NCI-H2107 (cell line): Measurements from ENCODE around the gene ACOXL.

Experiments
- DNase-seq: peaks from one replicate; lab custom pipeline; 2025; lab: John Stamatoyannopoulos, UW

The ACOXL gene

DNA sequence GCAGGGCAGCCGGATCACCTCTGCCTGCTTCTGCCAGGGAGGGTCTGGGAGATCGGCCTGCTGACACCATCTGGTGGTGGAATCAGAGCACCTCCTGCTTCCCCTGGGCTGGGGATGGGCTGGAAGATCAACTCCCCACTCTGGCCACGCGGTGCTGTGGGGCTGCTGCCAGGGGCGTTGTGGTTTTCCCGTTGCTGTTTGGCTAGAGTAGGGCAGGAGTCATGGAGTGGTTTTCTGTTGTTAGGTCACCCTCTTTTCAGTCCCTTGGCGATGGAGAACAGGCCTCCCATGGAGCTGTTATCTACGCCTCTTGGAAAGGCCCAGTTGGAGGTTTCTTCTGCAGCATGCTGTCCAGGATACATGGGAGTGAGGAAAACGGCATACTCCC is 403.5 kb downstream of the ACOXL start:
- DNase-seq = no peak

GRCh38 chr2:111138839-111139238 is 406.5 kb downstream of the ACOXL start:
- DNase-seq = no peak

GRCh38 chr2:111139637-111140317 is 407.4 kb downstream of the ACOXL start:
- no peak for DNase-seq

DNA sequence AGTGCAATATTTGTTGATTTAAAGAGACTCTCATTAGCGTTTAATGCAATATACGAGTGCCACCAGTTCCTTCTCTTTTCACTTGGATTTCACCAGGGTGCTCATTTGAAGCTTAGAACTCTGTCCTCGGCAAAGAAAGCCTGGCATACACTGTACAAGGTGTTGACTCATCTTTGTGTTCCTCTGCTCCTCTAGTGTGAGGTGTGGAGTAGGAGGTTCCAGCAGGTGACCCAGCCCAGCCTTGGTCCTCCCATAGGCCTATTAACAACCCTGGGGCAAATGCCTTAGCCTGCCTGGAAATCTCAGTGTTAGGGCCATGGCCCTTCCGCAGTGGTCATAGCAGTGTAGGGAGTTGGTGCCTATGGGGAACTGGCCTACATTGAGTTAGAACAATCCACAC is 408.4 kb downstream of the ACOXL start:
- DNase-seq = no peak

- DNase-seq = no peak
These were observed 409.7 kb downstream of the ACOXL start for GRCh38 chr2:111142101-111142500.

DNA sequence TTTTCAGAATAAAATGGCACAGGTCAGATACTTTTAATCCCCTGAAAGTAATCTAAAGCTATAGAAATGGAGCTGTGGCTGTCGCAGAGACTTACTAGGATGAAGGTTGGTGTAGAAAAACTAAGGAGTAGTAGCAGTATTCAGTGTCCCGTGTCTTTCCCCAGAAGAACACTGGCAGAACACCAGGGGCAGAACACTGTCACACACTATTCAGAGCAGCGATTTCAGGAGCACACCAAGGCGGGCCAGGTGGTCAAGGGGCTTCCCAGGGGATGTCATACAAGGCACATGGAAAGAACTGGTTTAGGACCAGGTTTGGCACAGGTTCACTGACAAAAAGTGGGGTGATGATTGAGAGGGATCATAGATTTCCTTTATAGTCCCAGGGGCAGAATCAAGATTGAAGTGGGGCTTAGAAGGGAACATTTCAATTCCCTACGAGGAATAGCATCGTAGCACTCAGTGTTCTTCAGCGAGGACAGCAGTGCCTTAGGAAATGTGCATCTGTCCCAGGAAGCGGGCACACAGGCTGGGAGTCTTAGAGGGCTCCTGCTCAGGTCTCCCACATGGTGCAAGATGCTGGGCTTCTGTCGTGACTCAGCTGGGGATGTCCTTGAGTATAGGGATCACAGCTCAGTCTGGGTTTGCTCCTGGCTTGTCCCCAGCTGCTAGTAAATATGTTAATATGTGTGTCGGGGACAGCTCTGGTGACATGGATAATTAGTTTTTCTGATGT is 410.9 kb downstream of the ACOXL start:
- DNase-seq = no peak

DNA sequence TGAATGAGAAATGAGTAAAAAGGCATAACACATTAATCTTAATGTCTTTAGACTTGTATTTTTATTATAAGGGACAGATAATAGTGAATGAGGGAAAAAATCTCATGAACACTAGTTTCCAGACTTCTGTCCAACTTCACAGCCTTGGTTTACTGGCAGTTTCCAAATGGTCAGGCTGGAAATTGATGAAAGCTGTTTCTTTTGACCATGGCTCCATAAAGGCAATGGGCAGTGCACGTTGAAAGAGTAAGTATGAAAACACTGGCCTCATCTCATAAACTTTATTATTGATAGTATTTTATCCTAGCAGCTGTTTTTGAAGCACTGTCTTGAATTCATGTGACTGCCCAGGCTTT is 411.4 kb downstream of the ACOXL start:
- no peak for DNase-seq

DNA sequence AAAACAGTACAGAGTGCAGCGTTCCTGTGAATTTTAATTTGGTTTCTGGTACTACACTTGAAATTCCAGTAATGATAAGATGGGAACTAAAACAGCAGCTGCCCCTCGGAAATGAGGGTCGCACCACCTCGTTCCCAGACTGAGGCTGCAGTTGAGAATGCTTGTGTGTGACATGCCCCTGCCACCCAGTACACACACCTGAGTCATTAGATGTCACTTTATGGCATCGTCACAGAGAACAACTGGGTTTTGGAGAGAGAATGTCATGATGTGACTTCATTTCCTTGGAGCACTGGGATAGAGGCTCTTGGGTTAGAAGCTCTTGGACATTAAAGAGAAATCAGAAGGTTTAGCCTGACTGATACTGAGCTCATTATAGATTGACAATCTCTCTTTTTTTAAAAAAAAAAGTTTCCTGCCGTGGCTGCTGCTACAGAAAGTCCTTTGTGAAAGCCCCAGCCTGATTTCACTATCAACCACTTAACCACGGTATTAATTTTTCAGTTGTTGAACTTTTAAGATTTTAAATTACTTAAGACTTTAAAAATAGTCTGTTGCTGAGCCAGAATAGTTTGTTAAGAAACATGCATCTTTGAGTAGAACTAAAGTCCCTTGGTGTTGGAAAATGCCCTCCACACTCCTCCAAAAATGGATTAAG is 412.9 kb downstream of the ACOXL start:
- no peak for DNase-seq

GRCh38 chr2:111145951-111146350 is 413.6 kb downstream of the ACOXL start:
- DNase-seq = no peak

- no peak for DNase-seq
These were observed 416.0 kb downstream of the ACOXL start for GRCh38 chr2:111148225-111148873.

GRCh38 chr2:111148925-111149324 is 416.6 kb downstream of the ACOXL start:
- DNase-seq = no peak

DNA sequence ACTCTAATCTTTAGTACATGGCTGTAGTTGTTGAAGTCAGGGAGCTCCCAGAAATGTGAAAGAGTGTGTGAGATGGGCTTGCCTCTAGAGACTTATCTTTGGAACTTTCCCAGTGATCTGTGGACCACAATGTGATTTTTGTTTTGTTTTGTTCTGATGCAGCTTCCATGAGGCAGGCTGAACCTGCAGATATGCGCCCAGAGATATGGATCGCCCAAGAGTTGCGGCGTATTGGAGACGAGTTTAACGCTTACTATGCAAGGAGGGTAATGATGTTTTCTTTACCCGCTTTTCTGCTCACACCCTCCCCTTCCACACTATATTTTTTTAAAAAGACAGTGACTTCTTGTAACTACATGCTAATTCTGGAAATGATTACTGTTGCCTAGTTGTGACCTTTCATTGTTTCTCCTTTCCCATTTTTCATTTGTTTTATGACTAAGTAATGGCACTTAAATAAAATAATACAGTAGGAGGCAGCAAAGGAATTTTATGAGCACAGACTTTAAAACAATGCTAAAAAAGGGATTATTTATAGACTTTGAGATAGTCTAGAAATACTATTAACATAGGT is 417.6 kb downstream of the ACOXL start:
- no peak for DNase-seq

DNA sequence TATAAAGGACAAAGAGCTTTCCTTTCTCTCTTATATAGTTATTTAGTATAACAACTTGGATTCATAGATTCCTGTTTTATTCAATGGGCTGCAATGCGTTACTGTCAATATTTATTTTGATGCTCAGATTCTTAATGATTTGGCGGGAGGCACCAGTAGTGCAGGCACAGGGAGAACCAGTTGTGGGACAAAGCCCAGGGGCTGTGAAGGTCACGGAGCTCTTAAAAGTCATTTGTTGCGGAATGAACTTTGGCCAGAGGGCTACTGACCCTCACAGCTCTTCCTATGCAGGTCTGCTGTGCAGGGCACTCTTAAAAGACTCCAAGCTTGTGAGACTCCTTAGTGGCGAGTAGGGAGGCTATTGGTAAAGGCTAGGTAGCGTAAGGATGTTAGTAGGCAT is 422.4 kb downstream of the ACOXL start:
- DNase-seq = no peak

DNA sequence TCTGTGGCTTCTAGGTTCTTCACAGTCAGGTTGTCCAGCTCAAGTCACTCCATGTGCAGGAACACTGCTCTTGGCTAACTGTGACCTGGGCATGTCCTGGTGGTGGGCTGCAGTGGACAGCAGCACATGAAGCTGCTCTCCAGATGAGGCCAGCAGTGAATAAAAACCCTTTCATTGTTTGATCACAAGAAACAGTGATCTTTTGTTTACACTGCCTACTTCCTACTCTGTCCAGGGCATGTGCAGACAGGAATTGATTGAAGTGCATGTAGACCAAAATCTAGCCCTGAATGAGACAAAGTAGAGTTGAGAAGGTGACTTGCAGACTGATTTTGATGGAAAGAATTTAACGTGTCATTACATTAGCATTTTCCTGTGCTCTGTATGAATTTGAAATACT is 423.2 kb downstream of the ACOXL start:
- no peak for DNase-seq

- DNase-seq = no peak
These were observed 424.2 kb downstream of the ACOXL start for GRCh38 chr2:111156529-111156928.

GRCh38 chr2:111157071-111157661 is 424.8 kb downstream of the ACOXL start:
- DNase-seq = no peak

GRCh38 chr2:111157798-111158197 is 425.4 kb downstream of the ACOXL start:
- DNase-seq = no peak

DNA sequence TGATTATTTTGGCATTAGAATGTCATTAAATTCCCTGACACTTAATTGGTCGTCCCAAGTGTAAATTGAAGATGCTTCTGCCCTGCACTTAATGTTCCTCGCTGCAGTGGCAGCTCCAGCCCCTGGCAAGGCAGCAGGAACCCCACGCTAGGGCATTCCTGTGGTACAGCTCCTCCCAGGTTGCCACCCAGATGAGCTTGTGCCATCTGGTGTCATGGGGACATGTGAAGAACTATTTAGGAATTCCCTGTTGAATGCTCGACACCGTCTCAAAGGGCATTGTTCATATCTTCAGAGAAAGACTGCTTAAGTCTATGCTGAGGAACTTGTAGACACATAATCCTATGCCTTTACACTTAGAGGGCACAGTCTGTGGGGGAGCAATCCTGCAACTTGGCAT is 427.3 kb downstream of the ACOXL start:
- no peak for DNase-seq

DNA sequence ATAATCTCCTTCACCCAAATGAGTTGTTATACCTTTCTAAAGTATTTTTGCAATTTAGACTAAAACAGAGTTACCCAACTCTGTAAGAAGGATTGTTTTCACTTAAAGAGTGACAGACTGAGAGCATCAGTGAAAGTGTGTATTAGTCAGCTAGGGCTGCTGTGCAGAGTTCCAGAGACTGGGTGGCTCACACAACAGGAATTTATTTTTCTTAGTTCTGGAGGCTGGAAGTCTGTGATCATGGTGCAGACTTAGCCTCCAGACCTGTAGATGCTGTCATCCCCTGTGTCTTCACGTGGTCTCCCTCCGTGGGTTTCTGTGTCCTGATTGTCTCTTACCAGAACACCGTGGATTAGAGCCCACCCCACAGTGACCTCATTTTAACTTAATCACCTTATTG is 428.4 kb downstream of the ACOXL start:
- DNase-seq = no peak

DNA sequence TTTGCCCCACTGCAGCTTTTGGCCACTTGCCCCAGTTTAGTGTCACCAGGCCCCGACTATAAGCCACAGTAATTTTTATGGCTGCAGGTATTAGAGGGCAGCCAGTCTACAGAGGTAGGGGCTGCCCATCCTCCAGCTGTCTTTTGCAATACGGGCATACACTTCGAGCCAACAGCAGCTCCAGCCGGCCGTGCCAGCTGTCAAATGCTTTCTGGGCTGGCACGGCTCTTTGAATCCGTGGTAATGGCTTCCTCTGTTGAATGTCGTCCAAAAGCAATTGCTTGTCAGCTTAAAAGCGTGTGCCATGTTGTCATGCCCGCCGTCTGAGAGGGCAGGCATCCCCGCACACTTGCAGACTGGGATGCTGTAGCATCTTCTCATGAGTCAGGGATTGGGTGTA is 429.6 kb downstream of the ACOXL start:
- DNase-seq = no peak

- no peak for DNase-seq
These were observed 430.5 kb downstream of the ACOXL start for GRCh38 chr2:111162718-111163331.

DNA sequence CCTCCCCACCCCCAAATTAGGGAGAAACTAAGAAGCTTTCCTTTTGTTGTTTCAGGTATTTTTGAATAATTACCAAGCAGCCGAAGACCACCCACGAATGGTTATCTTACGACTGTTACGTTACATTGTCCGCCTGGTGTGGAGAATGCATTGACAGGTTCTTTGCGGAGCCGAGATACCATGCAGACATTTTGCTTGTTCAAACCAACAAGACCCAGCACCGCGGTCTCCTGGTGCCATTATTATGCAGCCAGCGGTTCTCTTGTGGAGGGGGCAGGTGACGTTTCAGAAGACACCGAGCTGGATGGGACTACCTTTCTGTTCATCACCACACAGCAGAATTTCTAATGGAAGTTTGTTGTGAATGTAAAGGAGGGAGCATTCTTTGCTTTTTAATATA is 431.7 kb downstream of the ACOXL start:
- no peak for DNase-seq
